SK-N-MC (cell line): ENCODE results near the gene TMEM17.

Source experiments
- EZH2 ChIP-seq: fragments of 200-600 bp; sonication (generic); IDR thresholded peaks from one replicate; pipeline ENCODE4 v1.6.1; 2017; ENCODE audit warnings: antibody characterized with exemption
- FOXP2 ChIP-seq: optimal IDR thresholded peaks from 2 replicates; pipeline ENCODE3; 2011; ENCODE audit warnings: mild to moderate bottlenecking, moderate library complexity; ENCODE audit not compliant: insufficient read depth; ENCODE audit errors: extremely low read length, control extremely low read depth
- POLR2AphosphoS5 ChIP-seq: IDR thresholded peaks from 2 replicates; pipeline ENCODE4 v1.6.1; 2012; ENCODE audit warnings: mild to moderate bottlenecking, low read depth, low read length, borderline replicate concordance

GRCh38 chr2:62456721-62457539 lies 49.1 kb downstream of the TMEM17 start:
- TF ChIP-seq POLR2AphosphoS5 = no peak
- TF ChIP-seq EZH2 = no peak
- TF ChIP-seq FOXP2 = no peak
